ENCODE data around the gene PAQR5.

- TF ChIP-seq POLR2AphosphoS5 (IDR thresholded peaks at IDR 0.05; ENCODE audit: borderline replicate concordance, low read depth, low read length) (peak; percentile 59; the same call in 1 of the 2 replicates), EZH2 (IDR thresholded peaks at IDR 0.05) (no peak)
Measured at GRCh38 chr15:69320977-69321554, 22.4 kb downstream of the PAQR5 start.

Data from SK-N-MC (cell line).